Osteocyte (in vitro differentiated cells): ENCODE measurements around the gene ZBTB24. TPM values are rescaled to one million over a fixed set of nuclear protein-coding genes. Genes with fewer than 3 reads are reported as not detected.

Experiments
- DNase-seq: peaks from one replicate; pipeline ENCODE4 v3.0.0; 2021; ENCODE audit warnings: mixed read lengths; ENCODE audit not compliant: unreplicated experiment; ENCODE audit errors: extremely low spot score
- H3K27ac Mint-ChIP-seq: one replicate; pipeline ENCODE4 v1.8.0; 2021; ENCODE audit warnings: mild to moderate bottlenecking, mixed read lengths; ENCODE audit not compliant: unreplicated experiment
- H3K27me3 Mint-ChIP-seq: one replicate; pipeline ENCODE4 v1.8.0; 2021; ENCODE audit warnings: mixed read lengths; ENCODE audit not compliant: unreplicated experiment
- H3K36me3 Mint-ChIP-seq: one replicate; pipeline ENCODE4 v1.8.0; 2021; ENCODE audit warnings: mixed read lengths; ENCODE audit not compliant: unreplicated experiment
- H3K4me1 Mint-ChIP-seq: one replicate; pipeline ENCODE4 v1.8.0; 2021; ENCODE audit warnings: mixed read lengths; ENCODE audit not compliant: unreplicated experiment
- H3K4me3 Mint-ChIP-seq: one replicate; pipeline ENCODE4 v1.8.0; 2021; ENCODE audit warnings: mild to moderate bottlenecking, moderate library complexity, mixed read lengths; ENCODE audit not compliant: unreplicated experiment
- H3K9me3 Mint-ChIP-seq: one replicate; pipeline ENCODE4 v1.8.0; 2021; ENCODE audit warnings: mixed read lengths; ENCODE audit not compliant: unreplicated experiment
- total RNA-seq: library from RNA; stranded (reverse); gene quantifications from 2 replicates; pipeline ENCODE4 v1.2.1, GENCODE V29; 2021
- TF ChIP-seq, protein P1 (sequence below): fragments of 200-600 bp; sonication (generic); IDR thresholded peaks from 2 replicates; pipeline ENCODE4 v1.5.0; 2021; ENCODE audit warnings: antibody characterized with exemption, mild to moderate bottlenecking, moderate library complexity

The ZBTB24 gene
- total RNA-seq, 1 donor from 2014 or later: 6.2 TPM

DNA sequence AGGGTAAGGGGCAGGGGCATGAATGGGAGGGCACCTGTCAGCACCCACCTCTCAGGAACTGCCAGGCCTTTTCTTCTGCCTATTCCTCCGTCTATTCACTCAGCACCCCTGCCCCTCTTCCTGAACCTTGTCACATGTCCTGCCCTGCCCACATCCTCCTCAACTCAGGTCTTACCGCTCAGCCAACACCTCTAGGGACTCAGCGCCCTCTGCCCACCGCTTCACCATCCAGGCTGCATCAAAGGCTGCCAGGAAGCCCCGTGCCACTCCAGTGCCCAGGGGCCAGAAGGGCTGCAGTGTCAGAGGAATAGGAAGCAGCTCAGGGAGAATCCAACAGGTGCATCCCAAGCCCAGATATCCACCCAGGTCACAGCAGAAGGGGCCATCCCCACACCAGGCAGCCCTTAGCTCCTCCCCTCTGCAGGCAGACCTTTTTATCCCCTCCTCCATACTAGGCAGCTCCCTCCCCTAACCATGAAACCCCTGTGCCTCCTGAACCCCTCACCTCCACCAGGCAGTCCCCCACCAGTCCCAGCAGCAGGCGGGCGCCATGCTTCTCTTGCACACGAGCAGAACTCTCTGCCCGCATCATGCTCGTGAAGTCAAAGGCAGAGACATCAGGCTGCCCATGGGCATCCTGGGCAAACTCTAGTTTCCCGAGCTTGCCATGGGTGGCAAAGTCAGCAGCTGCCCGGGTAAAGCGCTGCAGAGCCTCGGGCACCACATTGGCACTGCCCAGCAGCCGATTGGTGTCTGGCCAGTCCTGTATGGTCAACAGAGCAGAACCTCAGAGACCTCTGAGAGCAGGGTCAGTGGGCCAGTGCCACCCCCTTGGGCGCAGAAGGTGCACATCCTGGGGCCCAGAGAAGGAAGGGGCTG, 33.0 kb downstream of the ZBTB24 start:
- TF ChIP-seq, protein P1, sequence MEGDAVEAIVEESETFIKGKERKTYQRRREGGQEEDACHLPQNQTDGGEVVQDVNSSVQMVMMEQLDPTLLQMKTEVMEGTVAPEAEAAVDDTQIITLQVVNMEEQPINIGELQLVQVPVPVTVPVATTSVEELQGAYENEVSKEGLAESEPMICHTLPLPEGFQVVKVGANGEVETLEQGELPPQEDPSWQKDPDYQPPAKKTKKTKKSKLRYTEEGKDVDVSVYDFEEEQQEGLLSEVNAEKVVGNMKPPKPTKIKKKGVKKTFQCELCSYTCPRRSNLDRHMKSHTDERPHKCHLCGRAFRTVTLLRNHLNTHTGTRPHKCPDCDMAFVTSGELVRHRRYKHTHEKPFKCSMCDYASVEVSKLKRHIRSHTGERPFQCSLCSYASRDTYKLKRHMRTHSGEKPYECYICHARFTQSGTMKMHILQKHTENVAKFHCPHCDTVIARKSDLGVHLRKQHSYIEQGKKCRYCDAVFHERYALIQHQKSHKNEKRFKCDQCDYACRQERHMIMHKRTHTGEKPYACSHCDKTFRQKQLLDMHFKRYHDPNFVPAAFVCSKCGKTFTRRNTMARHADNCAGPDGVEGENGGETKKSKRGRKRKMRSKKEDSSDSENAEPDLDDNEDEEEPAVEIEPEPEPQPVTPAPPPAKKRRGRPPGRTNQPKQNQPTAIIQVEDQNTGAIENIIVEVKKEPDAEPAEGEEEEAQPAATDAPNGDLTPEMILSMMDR: no peak
- Mint-ChIP-seq H3K4me1 (peaks cover 11% of the 10 kb centered on the region), H3K4me3 (no peak overlapping the region), H3K36me3 (peaks cover 13% of the 10 kb centered on the region), H3K27ac (no peak overlapping the region), H3K27me3 (no peaks in the 10 kb centered on the region), H3K9me3 (no peaks in the 10 kb centered on the region)
- DNase-seq: no peak

DNA sequence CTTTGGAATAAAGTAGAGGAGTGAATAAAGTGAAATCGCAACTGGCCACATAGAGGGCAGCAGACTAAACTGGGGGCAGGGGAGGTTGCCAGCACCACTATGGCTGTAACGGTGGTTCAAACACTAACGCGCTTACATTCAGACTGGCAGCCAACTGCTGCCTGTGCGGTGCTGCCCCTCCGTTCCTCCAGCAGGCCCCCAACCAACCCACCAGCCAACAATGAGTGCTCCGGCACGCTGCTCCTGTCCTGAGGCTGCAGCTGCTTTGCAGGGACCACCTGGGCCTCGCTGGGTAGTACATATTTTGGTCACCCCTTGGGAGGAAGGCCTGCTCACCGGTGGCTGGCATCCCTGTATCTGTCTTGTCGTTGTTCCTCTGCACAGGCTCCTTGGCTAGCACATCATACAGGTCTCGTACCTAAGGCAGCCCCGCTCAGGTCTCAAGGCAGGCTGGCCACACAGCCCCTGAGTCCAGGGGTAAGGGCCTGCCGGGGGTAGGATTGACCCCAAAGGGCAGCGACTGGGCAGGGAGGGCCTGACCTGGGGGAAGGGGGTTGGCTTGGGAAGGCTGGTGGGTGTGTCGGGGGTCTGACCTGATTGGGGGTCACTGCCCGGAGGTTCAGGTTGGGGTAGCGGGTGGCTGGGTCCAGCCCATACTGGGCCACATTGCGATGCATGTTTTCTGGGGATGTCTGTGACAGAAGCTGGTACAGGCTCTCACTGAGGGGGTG, 33.8 kb downstream of the ZBTB24 start:
- TF ChIP-seq, protein P1: no peak
- H3K27me3 Mint-ChIP-seq: no peaks in the 10 kb centered on the region

DNA sequence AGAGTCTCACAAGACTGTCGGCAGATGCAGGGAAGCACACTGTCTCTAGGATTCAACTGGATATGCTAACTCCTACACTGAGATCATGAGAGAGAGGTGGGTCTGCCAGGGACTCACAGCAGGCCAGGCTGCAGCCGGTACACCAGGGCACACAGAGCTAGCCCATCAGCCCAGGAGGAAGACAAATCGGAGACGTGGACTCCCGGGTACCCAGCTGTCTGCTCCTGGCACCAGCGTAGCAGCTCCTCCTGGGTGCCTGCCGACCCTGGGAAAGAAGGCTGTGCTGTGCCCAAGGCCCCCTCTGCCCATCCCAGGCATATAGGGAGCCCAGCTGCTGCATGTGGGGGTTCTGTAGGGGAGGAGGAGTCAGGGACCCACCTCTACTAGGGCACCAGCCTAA, 34.4 kb downstream of the ZBTB24 start:
- Mint-ChIP-seq H3K4me3 (no peak overlapping the region), H3K27me3 (no peaks in the 10 kb centered on the region), H3K36me3 (peaks cover 13% of the 10 kb centered on the region), H3K9me3 (no peaks in the 10 kb centered on the region), H3K27ac (no peak overlapping the region), H3K4me1 (peaks cover under 1% of the 10 kb centered on the region)
- TF ChIP-seq, protein P1: no peak
- peak; percentile 75 for DNase-seq

More for the DNA sequence above, 33.8 kb downstream of the ZBTB24 start:
- Mint-ChIP-seq H3K4me3 (no peak overlapping the region), H3K4me1 (peaks cover 6% of the 10 kb centered on the region), H3K9me3 (no peaks in the 10 kb centered on the region), H3K27ac (no peak overlapping the region), H3K36me3 (peaks cover 13% of the 10 kb centered on the region)
- DNase-seq: no peak

DNA sequence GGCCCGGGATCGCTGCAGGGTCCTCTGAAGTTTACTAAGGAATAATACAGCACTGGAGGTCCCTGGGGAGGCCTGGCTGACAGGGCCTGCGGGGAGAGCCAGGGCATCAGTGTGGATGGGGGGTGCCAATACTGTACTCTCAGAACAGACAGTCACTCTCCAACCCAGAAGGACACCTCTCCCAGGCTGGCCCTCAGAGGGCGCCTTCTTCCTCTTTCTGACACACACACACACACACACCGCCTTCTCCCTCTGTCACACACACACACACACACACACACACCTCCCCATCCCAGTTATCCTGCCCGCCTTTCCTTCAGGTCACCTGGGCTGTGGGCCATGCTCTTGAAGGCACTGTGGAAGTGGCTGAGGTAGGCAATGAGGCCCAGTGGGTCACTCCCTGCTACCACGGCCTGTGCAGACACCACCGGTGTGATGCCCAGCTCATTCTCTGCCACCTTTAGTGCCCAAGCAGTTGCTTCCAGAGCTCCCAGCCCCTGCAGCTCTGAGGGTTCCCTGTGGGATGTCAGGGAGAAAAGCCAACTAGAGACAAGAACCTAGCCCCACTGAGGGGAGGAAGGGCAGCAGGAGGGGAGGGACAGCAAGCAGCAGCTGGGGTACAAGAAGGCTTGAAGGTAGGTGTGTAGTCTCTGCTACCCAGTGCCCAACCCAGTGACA, 35.0 kb downstream of the ZBTB24 start:
- Mint-ChIP-seq H3K36me3 (peaks cover 15% of the 10 kb centered on the region), H3K27ac (no peak overlapping the region), H3K4me1 (no peaks in the 10 kb centered on the region), H3K27me3 (no peaks in the 10 kb centered on the region), H3K4me3 (no peak overlapping the region), H3K9me3 (no peaks in the 10 kb centered on the region)
- no peak for DNase-seq
- TF ChIP-seq, protein P1: no peak

DNA sequence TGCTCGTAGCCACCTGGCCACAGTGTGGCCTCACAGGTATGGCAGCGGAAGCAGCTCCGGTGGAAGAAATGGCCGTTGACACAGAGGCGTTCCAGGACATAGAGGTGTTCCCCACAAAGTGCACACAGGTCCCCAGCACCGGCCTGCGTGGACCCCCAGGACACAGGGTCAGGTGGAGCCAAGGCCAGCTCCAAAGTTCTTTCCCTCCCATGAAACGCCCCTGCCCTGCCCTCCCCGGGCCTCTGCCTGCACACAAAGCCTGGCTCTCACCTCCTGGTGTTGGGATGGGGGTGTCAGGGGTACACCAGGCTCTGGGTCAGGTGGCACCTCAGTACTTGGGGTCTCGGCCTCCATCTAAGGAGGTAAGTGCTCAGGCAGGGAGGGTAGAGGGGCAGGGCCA, 35.9 kb downstream of the ZBTB24 start:
- no peak for DNase-seq
- TF ChIP-seq, protein P1: no peak
- Mint-ChIP-seq H3K4me1 (peaks cover 3% of the 10 kb centered on the region), H3K36me3 (peaks cover 15% of the 10 kb centered on the region), H3K9me3 (no peaks in the 10 kb centered on the region), H3K27me3 (no peaks in the 10 kb centered on the region), H3K4me3 (no peak overlapping the region), H3K27ac (no peak overlapping the region)
